GM12801 (cell line): ENCODE data around the gene PLEKHG1.

Experiments used
- TF ChIP-seq, protein P1 (sequence below): IDR thresholded peaks from one replicate; pipeline ENCODE4 v1.5.1; 2011; ENCODE audit warnings: control low read depth; ENCODE audit not compliant: insufficient read length; ENCODE audit errors: extremely low read depth

PLEKHG1 gene

DNA sequence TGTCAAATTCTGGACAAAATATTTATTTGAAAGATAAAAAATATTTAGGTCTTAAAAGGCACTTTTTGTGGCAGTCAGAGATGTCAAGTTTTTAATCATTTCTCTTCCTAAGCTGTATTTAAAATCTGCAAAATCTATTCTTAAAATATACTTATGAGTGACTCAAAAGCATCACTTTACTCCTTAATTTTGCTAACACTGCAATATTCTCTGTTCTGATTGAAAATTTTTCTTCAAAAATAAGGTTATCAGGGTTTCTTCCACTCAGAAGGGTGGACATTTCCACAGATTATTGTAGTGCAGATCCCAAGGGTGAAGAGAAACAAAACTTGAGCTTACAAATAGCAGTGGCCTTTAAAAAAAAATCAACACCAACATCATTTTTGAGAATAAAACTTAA lies 27.5 kb downstream of the PLEKHG1 start:
- TF ChIP-seq, protein P1, sequence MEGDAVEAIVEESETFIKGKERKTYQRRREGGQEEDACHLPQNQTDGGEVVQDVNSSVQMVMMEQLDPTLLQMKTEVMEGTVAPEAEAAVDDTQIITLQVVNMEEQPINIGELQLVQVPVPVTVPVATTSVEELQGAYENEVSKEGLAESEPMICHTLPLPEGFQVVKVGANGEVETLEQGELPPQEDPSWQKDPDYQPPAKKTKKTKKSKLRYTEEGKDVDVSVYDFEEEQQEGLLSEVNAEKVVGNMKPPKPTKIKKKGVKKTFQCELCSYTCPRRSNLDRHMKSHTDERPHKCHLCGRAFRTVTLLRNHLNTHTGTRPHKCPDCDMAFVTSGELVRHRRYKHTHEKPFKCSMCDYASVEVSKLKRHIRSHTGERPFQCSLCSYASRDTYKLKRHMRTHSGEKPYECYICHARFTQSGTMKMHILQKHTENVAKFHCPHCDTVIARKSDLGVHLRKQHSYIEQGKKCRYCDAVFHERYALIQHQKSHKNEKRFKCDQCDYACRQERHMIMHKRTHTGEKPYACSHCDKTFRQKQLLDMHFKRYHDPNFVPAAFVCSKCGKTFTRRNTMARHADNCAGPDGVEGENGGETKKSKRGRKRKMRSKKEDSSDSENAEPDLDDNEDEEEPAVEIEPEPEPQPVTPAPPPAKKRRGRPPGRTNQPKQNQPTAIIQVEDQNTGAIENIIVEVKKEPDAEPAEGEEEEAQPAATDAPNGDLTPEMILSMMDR, result no peak

DNA sequence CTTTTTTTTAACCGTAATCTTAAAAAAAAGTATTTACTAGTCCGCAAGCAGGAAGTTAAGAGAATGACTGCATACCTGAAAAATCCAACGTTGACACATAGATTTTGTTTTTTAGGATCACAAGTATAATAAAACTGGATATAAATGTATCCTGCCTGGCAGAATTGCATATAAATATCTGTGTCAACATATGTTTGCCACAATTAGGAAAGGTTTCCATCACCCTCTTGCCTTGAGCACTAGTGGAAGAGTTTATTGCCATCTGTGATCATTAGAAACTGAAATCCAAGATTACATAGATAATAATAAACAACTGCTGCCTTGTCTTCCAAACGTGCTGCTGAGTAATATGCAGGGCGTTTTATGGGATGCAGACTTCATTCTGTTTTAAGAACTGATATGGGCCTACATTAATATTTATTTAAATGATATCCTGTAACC lies 27.9 kb downstream of the PLEKHG1 start:
- TF ChIP-seq, protein P1, result no peak

DNA sequence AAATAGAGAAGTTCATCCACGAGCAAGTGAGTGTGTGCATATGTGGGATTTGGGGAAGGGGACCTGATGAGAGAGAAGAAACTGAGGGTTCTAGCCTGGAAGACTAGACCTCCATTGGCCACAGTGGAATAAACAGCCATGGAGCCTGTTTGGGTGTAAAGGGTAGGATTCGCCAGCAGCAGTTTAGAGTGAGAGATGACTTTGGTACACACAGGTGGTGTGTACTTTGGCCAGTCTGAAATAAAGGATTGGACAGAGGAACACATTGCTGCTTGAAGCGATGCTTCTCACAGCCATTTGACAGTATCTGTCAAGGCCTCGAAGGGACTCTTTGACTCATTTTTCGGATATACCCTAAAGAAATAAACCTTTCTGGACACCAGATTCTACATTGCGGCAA lies 29.2 kb downstream of the PLEKHG1 start:
- TF ChIP-seq, protein P1, result no peak

DNA sequence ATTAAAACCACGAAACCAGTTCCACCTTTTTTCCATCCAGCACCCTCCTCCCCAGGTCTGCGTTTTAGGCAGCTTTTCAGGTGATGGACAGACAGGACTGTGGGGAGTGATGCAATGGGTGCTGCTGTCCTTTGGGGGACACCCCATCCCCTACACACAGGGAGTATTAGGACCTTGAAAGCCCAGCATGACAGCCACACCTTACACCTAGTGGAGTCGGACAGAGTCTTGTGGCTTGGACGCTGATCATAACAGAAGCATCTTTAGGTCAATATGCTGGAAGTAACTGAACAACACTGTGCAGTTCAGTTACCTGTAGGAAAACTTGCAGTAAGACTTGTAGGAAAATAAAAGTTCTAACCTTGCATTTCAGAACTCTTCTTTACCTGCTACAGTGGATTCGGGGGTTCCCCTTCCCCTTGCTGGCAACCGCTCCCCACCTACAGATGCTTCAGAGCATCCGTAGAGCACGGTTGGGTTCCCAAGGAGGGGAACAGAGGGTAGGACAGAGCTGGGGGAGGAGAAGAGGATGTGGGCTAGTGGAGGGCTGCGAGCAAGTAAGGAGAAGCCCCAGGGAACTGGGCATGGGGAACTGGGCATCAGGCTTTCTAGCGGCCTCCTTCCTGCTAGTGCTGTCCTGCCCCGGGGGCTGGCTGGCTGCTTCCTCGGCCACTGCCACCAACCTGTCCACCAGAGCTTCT lies 31.7 kb downstream of the PLEKHG1 start:
- TF ChIP-seq, protein P1, result no peak

DNA sequence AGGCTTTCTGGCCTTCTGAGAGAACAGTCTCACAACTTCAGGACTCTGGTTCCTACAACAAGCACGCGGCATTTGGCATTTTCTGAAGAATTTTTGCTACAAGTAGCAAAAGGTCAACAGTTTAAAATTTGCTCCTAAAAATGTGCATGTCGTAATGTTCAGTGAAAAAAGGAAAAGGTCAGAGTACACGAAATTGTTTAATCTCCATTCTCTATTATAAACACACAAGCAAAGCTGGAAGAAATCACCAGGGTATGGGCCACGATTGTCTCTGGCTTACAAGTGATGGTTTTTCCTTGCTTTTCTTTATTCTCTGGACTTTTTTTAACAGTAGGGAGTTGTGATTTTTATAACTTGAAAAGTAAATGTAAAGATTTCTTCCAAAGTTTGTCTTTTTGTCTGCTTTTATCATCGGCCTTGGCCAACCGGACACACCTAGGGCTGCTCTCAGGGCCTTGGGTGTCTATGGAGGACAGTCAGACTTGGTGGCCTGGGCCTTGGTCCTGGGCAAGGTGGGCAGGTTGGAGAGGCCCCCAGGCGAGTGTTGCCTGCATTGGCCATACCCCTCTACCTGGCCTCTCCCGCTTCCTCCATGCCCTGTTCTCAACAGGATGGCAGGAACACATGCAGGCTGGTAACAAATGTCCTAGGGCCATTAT lies 32.4 kb downstream of the PLEKHG1 start:
- TF ChIP-seq, protein P1, result no peak

DNA sequence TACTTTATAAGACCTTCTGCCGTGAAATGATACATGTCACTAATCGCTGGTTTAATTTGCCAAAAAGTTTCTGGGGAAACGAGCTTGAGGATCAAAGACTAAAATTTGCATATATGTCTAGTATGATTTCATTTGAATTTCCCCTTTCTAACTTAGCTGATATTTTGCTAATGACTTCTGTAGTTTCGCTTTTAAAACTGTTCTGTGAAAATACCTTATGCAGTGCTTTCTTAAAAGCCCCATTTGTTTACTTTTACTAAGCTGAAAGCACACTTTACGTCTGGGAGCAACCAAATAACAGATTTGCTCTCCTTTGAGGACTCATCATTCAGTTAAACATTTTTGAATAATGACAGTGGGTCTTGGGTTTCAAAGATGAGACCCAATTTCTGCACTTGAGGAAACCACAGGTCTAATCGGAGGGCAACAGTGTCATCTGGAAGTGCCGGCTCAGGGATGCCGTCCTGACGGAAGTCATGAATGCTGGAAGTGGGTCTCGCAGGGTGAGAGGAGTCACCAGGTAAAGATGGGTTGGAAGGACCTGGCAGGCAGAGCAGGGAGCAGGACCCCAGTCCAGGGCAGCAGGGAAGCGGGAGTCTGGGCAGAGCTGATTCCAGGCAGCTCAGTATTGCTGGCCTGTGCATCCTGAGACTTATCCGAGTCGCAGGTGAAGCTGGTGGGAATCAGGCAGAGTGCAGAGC lies 33.2 kb downstream of the PLEKHG1 start:
- TF ChIP-seq, protein P1, result no peak

DNA sequence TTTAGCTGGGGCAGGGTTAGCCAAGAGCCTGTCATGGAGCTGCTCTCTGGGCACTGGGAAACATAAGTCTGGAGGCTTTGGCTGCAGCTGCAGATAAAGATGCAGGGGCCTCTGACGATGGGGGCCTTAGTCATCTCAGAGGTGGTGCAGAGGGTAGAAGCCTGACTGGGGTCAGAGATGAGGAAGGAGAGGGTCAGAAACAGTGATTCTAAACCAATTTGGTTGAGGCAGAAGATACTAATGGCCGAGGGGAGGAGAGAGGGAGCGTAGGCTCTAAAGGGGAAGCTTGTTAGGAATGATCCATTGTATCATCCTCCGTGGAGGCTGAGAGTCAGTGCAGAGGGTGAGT lies 33.8 kb downstream of the PLEKHG1 start:
- TF ChIP-seq, protein P1, result no peak
